GM23338 (cell line): ENCODE results near the gene C6orf89. TPM values are rescaled to one million over a fixed set of nuclear protein-coding genes. Genes with fewer than 3 reads are reported as not detected.
A peak's percentile ranks its signal among the peaks of the same experiment; 100 is the strongest.

Experiments
- ATAC-seq: fragments of 200-7000 bp; cut with Tn5 transposase; 3 replicates; pipeline ENCODE4 v1.9.1; 2020
- DNase-seq: peaks from one replicate; pipeline ENCODE4 v3.0.0-alpha.2; 2015; ENCODE audit warnings: low spot score
- H2AFZ ChIP-seq: fragments of 200-600 bp; sonication (generic); 2 replicates; pipeline ENCODE4 v1.8.0; 2016; ENCODE audit warnings: antibody characterized with exemption, mild to moderate bottlenecking, moderate library complexity
- H3F3A ChIP-seq: fragments of 200-600 bp; sonication (generic); replicated peaks from 2 replicates; pipeline ENCODE4 v1.8.0; 2017; ENCODE audit warnings: antibody characterized with exemption, mixed run types, low read depth
- H3K27ac ChIP-seq: fragments of 200-600 bp; sonication (generic); 2 replicates; pipeline ENCODE4 v1.6.1; 2016; ENCODE audit warnings: low read depth
- H3K27me3 ChIP-seq: fragments of 200-600 bp; sonication (generic); 2 replicates; pipeline ENCODE4 v1.8.0; 2016; ENCODE audit warnings: mild to moderate bottlenecking, mixed run types, moderate library complexity; ENCODE audit not compliant: insufficient read depth
- H3K36me3 ChIP-seq: fragments of 200-600 bp; sonication (generic); 2 replicates; pipeline ENCODE4 v1.8.0; 2016; ENCODE audit warnings: mild to moderate bottlenecking; ENCODE audit not compliant: insufficient read depth
- H3K4me1 ChIP-seq: fragments of 200-600 bp; sonication (generic); 2 replicates; pipeline ENCODE4 v1.8.0; 2016; ENCODE audit warnings: mild to moderate bottlenecking, moderate library complexity; ENCODE audit not compliant: insufficient read depth
- H3K4me2 ChIP-seq: fragments of 200-600 bp; sonication (generic); 2 replicates; pipeline ENCODE4 v1.7.1; 2017; ENCODE audit warnings: mixed run types
- H3K4me3 ChIP-seq: fragments of 200-600 bp; sonication (generic); 2 replicates; pipeline ENCODE4 v1.6.1; 2016; ENCODE audit warnings: mixed run types
- H3K79me2 ChIP-seq: fragments of 200-600 bp; sonication (generic); replicated peaks from 2 replicates; pipeline ENCODE4 v1.8.0; 2017; ENCODE audit warnings: mild to moderate bottlenecking; ENCODE audit not compliant: insufficient read depth
- H3K9me2 ChIP-seq: fragments of 200-600 bp; sonication (generic); 2 replicates; pipeline ENCODE4 v1.8.0; 2017; ENCODE audit not compliant: insufficient read depth
- H4K20me1 ChIP-seq: fragments of 200-600 bp; sonication (generic); replicated peaks from 2 replicates; pipeline ENCODE4 v1.8.0; 2017; ENCODE audit warnings: mild to moderate bottlenecking; ENCODE audit not compliant: insufficient read depth
- H3K27ac Mint-ChIP-seq: 2 replicates; pipeline ENCODE4 v1.8.0; 2020; ENCODE audit warnings: inconsistent platforms, mild to moderate bottlenecking, moderate library complexity, mixed read lengths
- H3K27me3 Mint-ChIP-seq: 3 replicates; pipeline ENCODE4 v1.8.0; 2022; ENCODE audit warnings: low read depth, mild to moderate bottlenecking, moderate library complexity, mixed read lengths, inconsistent platforms; ENCODE audit not compliant: insufficient read depth, poor library complexity
- H3K36me3 Mint-ChIP-seq: 3 replicates; pipeline ENCODE4 v1.8.0; 2021; ENCODE audit warnings: low read depth, mild to moderate bottlenecking, inconsistent platforms, moderate library complexity, mixed read lengths
- H3K4me1 Mint-ChIP-seq: 3 replicates; pipeline ENCODE4 v1.8.0; 2020; ENCODE audit warnings: mild to moderate bottlenecking, inconsistent platforms, mixed read lengths
- H3K4me3 Mint-ChIP-seq: 3 replicates; pipeline ENCODE4 v1.8.0; 2021; ENCODE audit warnings: moderate library complexity, mild to moderate bottlenecking, inconsistent platforms, mixed read lengths
- H3K9me3 Mint-ChIP-seq: 3 replicates; pipeline ENCODE4 v1.8.0; 2020; ENCODE audit warnings: moderate library complexity, mild to moderate bottlenecking, inconsistent platforms, mixed read lengths
- CTCF ChIP-seq, 2 experiments: fragments of 200-600 bp in 1 of 2; sonication (generic) in 1 of 2; conservative IDR thresholded peaks; 2 replicates each; pipeline versions ENCODE4 v1.5.1 to v1.6.1; 2016 to 2017; ENCODE audit warnings: antibody characterized with exemption in 2 of 2, low read depth in 2 of 2, mild to moderate bottlenecking in 2 of 2, moderate library complexity in 1 of 2
- ETS1 ChIP-seq: IDR thresholded peaks from 2 replicates; pipeline ENCODE4 v1.6.1; 2016; ENCODE audit warnings: antibody characterized with exemption
- EZH2 ChIP-seq: fragments of 200-600 bp; sonication (generic); IDR thresholded peaks from one replicate; pipeline ENCODE4 v1.8.0; 2017; ENCODE audit warnings: antibody characterized with exemption, mild to moderate bottlenecking, low read depth; ENCODE audit not compliant: unreplicated experiment
- EZH2phosphoT487 ChIP-seq: fragments of 200-600 bp; sonication (generic); IDR thresholded peaks from one replicate; pipeline ENCODE4 v1.8.1; 2018; ENCODE audit warnings: antibody characterized with exemption; ENCODE audit not compliant: unreplicated experiment
- NANOG ChIP-seq: IDR thresholded peaks from 2 replicates; pipeline ENCODE4 v1.6.1; 2016; ENCODE audit warnings: antibody characterized with exemption, borderline replicate concordance
- POLR2AphosphoS5 ChIP-seq: IDR thresholded peaks from 2 replicates; pipeline ENCODE4 v1.6.1; 2016; ENCODE audit warnings: antibody characterized with exemption, low read depth
- REST ChIP-seq: IDR thresholded peaks from one replicate; pipeline ENCODE4 v1.6.1; 2018; ENCODE audit warnings: antibody characterized with exemption; ENCODE audit not compliant: unreplicated experiment
- ZNF114 ChIP-seq: fragments of 250-450 bp; sonication (Bioruptor Pico); IDR thresholded peaks from 2 replicates; pipeline ENCODE4 v1.5.0; 2020; ENCODE audit warnings: mild to moderate bottlenecking, moderate library complexity
- polyA plus RNA-seq: library from polyadenylated mRNA; unstranded; fragments of >200 nt; fragmentation: Nextera tagmentation; extraction: Ambion mirVana; gene quantifications from 2 replicates; pipeline ENCODE4 v1.2.1, GENCODE V29; 2016
- total RNA-seq: library from RNA; depleted of rRNA; stranded (reverse); fragments of >200 nt; shearing (Covaris generic); gene quantifications from 2 replicates; pipeline ENCODE4 v1.2.3, GENCODE V29; 2014

Gene C6orf89
- total and polyA plus RNA-seq, 2 experiments from 2014 or later: 3.7 to 7.9 TPM

- peak; percentile 33 for DNase-seq
- Mint-ChIP-seq H3K4me1 (peaks cover 11% of the 10 kb centered on the region), H3K9me3 (no peaks in the 10 kb centered on the region), H3K27ac (peak overlapping the region; percentile 100), H3K27me3 (no peaks in the 10 kb centered on the region), H3K4me3 (peak overlapping the region; percentile 96), H3K36me3 (peaks cover 31% of the 10 kb centered on the region)
- H3F3A ChIP-seq: no peaks in the 10 kb centered on the region
- peaks cover 10% of the 10 kb centered on the region for H3K4me1 ChIP-seq
- ATAC-seq: peak; percentile 50
- peak overlapping the region; percentile 80 for H3K4me2 ChIP-seq
- H3K27me3 ChIP-seq: no peaks in the 10 kb centered on the region
- TF ChIP-seq REST: no peak
- TF ChIP-seq CTCF (conservative IDR thresholded peaks at IDR 0.05; ENCODE audit: low read depth in 2 of 2): peak; percentile 22 to 23; a peak in 2 of 4 replicates
- H3K9me2 ChIP-seq: no peaks in the 10 kb centered on the region
- peaks cover 53% of the 10 kb centered on the region for H3K79me2 ChIP-seq
- H3K36me3 ChIP-seq: peaks cover 20% of the 10 kb centered on the region; the same call in 1 of the 2 replicates
- H3K27ac ChIP-seq: peak overlapping the region; percentile 95
- peak overlapping the region; percentile 30; the same call in 1 of the 2 replicates for H2AFZ ChIP-seq
- peak overlapping the region; percentile 62 for H3K4me3 ChIP-seq
- H4K20me1 ChIP-seq: peaks cover 10% of the 10 kb centered on the region; the same call in 1 of the 2 replicates
Observed at GRCh38 chr6:36873612-36874442, 11.9 kb upstream of the C6orf89 start.

- no peaks in the 10 kb centered on the region for H3K27me3 ChIP-seq
- peak within 1 kb of the TSS; percentile 96 for H3K4me3 Mint-ChIP-seq
- peak; percentile 89 for ATAC-seq
- no peak for TF ChIP-seq REST
- no peak for TF ChIP-seq ZNF114 (CRISPR knock-in tag)
- no peak for TF ChIP-seq EZH2phosphoT487
- no peak for TF ChIP-seq ETS1
- TF ChIP-seq NANOG: no peak
- TF ChIP-seq POLR2AphosphoS5: peak; percentile 7
- no peak for TF ChIP-seq EZH2
Observed at GRCh38 chr6:36874443-36875249, 11.1 kb upstream of the C6orf89 start, which contains the start of gene PPIL1. Gene PPIL1, minus strand, starts transcription at chr6:36874803. Its CDS starts 31 bp downstream, at chr6:36874772.

More at GRCh38 chr6:36874443-36875249, 11.1 kb upstream of the C6orf89 start, which contains the start of gene PPIL1:
- peaks cover 11% of the 10 kb centered on the region for H3K4me1 Mint-ChIP-seq
- DNase-seq: peak; percentile 94
- Histone ChIP-seq H3K36me3 (peaks cover 13% of the 10 kb centered on the region; the same call in 1 of the 2 replicates), H3K27ac (peak within 1 kb of the TSS; percentile 95), H3F3A (no peaks in the 10 kb centered on the region), H3K79me2 (peaks cover 45% of the 10 kb centered on the region), H3K9me2 (no peaks in the 10 kb centered on the region), H3K4me1 (peaks cover 10% of the 10 kb centered on the region), H3K4me2 (peak within 1 kb of the TSS; percentile 80), H3K4me3 (peak within 1 kb of the TSS; percentile 62), H2AFZ (peak within 1 kb of the TSS; percentile 30), H4K20me1 (0 out of 2 replicates have a peak, but pooled peaks cover 2% of the 10 kb centered on the region)
- H3K27ac Mint-ChIP-seq: peak within 1 kb of the TSS; percentile 100
- no peaks in the 10 kb centered on the region for H3K27me3 Mint-ChIP-seq
- peaks cover 26% of the 10 kb centered on the region for H3K36me3 Mint-ChIP-seq
- no peaks in the 10 kb centered on the region; the same call in 2 of the 3 replicates for H3K9me3 Mint-ChIP-seq
